GM11168 (cell line): ENCODE measurements around the gene PRRT3.

ENCODE experiments used
- in situ Hi-C: fragments of 300-500 bp; cut with MboI; formaldehyde crosslinking; loops from one replicate; pipeline ENCODE4 v1.12.0; 2022; ENCODE audit warnings: low sequenced_read_pairs; ENCODE audit not compliant: unreplicated experiment

PRRT3 gene

DNA sequence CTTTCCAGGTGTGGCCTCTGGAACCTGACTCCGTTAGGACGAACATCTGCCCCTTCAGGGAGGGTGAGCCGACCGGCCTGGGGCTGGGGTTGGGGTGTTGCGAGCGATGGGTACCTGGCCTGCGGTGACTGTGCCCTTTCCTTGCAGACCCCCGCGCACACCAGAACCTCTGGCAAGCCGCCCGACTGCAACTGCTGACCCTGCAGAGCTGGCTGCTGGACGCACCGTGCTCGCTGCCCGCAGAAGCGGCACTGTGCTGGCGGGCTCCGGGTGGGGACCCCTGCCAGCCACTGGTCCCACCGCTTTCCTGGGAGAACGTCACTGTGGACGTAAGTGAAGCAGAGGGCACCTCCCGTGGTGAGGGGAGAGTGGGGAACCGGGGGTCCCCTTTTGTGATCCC, 24.1 kb downstream of the PRRT3 start:
- in situ Hi-C loops = no loop called here

DNA sequence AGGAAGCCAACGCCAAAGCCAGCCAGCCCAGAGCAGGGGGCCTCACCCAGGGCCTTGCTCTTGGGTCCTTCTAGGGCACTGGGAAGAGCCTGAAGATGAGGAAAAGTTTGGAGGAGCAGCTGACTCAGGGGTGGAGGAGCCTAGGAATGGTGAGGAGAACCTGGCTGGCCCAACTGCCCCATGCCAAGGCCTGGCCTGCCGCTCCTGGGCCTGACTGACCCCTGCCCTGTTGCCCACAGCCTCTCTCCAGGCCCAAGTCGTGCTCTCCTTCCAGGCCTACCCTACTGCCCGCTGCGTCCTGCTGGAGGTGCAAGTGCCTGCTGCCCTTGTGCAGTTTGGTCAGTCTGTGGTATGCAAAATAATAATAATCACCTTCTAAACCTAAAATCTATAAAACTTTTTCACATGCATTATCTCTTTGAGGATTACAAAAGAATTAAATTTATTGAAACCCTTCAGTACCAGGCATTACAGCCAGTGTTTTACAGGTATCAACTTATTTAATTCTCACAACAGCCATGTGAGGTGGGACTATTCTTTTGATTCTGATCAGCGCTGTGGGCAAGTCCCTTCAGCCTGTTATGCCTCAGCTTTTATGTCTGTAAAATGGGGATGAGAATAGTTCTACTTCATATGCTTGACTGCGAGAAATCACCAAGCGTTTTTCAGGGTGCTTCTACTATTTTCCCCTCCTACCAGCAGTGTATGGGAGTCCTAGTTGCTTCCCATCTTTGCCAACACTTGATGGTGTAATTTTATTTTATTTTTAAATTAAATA, 33.8 kb downstream of the PRRT3 start:
- in situ Hi-C loops = no loop called here

DNA sequence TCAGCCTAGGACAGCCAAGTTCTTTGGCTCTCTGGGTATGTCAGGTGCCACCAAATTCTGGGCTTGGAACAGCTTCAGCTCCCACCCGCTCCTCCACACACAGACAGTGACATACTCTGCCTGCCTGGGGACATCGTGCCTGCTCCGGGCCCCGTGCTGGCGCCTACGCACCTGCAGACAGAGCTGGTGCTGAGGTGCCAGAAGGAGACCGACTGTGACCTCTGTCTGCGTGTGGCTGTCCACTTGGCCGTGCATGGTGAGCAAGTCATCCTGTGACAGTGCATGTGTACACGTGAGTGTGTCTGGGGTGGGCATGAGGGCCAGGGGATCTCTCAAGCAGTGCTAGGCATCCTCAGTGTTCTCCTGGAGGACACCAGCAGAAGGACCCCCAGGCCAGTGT, 34.4 kb downstream of the PRRT3 start:
- in situ Hi-C loops = no loop called here

GRCh38 chr3:9916734-9917680, 35.2 kb downstream of the PRRT3 start, which contains the start of gene IL17RC:
Gene IL17RC, plus strand, starts transcription at chr3:9917098. Its CDS starts 218 bp downstream, at chr3:9917316.
- in situ Hi-C loops = no loop called here

- in situ Hi-C loops = no loop called here
Measured at GRCh38 chr3:9916346-9916733, 35.9 kb downstream of the PRRT3 start.

DNA sequence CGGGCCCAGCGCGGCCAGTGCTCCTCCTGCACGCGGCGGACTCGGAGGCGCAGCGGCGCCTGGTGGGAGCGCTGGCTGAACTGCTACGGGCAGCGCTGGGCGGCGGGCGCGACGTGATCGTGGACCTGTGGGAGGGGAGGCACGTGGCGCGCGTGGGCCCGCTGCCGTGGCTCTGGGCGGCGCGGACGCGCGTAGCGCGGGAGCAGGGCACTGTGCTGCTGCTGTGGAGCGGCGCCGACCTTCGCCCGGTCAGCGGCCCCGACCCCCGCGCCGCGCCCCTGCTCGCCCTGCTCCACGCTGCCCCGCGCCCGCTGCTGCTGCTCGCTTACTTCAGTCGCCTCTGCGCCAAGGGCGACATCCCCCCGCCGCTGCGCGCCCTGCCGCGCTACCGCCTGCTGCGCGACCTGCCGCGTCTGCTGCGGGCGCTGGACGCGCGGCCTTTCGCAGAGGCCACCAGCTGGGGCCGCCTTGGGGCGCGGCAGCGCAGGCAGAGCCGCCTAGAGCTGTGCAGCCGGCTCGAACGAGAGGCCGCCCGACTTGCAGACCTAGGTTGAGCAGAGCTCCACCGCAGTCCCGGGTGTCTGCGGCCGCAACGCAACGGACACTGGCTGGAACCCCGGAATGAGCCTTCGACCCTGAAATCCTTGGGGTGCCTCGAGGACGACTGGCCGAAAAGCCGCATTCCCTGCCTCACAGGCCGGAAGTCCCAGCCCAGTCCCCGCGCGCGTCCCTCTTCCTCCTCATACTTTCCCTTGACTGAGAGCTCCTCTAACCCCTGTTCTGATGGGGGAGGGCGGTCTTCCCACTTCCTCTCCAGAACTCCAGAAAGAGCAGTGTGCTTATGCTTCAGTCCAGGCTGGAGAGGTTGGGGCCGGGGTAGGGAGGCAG, 36.7 kb downstream of the PRRT3 start:
- in situ Hi-C loops = no loop called here

GRCh38 chr3:9914559-9915253, 37.5 kb downstream of the PRRT3 start:
- in situ Hi-C loops = no loop called here

DNA sequence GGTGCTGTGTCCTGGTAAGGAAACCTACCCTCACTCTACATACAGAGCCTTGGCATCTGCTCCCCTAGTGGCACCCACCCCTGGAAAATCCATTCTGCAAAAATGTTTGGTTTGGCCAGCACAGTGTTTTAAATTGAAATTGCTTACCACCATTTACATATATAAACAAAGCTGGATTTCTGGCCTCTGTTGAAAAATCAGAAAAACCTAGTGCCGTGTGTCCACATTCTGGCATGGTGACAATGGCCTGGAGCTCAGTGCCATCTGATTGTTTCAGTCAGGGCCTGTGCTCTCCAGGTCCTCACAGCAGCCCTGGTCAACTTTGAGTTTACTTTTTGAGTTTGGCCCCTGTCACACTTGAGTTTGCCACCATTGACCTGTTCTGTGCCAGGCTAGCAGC, 38.2 kb downstream of the PRRT3 start:
- in situ Hi-C loops = no loop called here

- in situ Hi-C loops = no loop called here
Measured at GRCh38 chr3:9913601-9914000, 38.6 kb downstream of the PRRT3 start.

DNA sequence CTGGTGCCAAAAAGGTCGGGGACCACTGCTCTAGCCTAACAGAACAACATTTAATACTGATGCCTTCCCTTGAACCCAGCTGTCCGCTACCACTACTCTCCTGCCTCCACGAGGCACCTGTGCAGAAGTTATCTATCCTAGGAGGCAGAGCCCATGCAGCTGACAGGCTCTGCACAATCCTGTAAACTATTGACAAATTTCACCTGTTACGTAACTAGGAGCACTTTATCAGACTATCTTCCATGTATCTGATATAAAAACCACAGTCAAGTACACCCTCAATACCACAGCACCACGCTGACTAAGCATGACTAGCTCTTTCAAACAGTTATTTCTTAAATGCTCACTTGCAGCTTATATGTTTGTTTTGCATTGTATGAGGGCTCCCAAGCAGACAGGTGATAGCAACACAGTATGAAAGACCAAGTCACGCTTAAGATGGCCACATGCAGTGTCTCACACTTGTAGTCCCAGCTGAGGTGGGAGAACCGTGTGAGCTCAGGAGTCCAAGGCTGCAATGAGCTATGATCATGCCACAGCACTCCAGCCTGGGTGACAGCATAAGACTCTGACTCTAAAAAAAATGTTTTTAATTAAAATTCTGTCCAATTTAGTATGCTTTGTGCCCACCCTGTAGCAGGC, 39.8 kb downstream of the PRRT3 start:
- in situ Hi-C loops = no loop called here

DNA sequence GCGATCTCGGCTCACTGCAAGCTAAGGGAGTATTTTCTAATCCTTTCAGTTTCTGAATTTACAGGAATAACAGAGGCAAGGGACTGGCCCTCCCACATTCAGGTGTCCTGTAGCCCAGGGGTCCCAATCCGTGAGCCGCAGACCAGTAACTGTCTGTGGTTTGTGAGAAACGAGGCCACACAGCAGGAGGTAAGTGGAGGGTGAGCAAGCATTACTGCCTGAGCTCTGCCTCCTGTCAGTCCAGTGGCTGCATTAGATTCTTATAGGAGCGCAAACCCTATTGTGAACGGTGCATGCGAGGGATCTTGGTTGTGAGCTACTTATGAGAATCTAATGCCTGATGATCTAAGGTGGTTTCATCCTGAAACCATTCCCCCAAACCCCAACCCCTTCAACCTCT, 40.3 kb downstream of the PRRT3 start:
- in situ Hi-C loops = no loop called here

DNA sequence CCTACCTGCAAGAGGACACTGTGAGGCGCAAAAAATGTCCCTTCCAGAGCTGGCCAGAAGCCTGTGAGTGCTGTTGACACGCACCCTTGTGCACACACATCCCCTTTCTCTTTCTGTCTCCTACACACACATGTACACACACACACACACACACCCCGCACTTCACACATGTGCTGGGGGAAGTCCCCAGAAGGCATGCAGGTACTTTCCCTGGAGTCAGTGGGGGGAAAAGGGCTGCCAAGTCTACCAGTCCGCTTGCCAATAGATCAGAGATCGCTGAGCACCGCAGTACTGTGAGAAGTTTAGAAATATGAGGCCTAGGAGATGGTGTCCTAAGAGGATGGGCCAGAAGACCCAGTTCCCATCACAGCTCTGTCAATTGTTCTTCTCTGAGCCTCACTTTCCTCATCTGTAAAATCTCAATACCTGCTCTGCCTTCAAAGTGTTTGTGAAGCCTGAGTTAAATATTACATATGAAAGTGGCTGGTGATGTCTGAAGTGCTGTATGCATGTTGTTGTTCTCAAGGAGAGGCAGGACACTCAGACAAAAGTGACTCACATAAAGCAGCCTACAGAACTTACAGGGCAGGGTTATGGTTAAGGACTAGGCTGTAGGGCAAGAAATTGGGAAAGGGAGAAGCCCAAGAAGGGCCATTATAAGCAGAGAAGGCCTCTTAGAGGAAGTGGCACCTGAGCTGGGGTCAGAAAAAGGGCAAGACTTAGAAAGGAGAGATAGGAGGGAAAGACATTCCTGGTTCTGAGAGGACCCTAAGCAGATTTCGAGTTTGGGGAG, 42.8 kb downstream of the PRRT3 start:
- in situ Hi-C loops = no loop called here

DNA sequence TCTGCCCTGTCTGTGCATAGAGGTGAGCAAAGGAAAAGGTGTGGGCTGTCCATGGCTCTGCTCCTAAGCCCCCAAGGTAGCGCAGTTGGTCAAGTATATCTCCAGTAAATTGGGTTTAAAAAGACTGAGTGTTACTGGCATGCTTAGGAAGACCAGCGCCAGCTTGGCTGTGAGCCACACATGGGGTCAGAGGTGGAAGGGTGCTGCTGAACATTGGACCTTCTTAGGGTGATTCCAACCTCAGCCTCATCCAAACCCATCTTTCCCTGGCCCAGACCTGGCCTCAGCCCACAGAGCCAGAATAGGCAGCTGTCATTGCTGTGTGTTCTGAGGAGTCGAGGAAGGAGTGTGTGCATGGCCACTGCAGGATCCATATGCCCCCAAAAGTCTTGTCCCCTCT, 43.9 kb downstream of the PRRT3 start:
- in situ Hi-C loops = no loop called here

DNA sequence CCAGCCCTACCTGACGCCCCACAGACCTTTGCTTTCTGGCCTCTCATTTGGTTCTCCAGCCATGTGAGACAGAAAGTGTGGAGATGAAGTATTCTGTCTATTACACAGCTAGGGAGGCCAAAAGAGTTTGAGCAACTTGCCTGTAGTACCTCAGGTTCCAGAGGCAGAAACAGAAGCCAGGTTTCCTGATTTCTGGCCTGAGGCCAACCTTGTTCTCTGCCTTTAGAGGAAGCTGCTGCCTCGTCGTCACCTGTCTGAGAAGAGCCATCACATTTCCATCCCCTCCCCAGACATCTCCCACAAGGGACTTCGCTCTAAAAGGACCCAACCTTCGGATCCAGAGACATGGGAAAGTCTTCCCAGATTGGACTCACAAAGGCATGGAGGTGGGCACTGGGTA, 45.7 kb downstream of the PRRT3 start:
- in situ Hi-C loops = no loop called here

GRCh38 chr3:9903904-9904303, 48.3 kb downstream of the PRRT3 start:
- in situ Hi-C loops = no loop called here

- in situ Hi-C loops = no loop called here
Measured at GRCh38 chr3:9903238-9903624, 49.0 kb downstream of the PRRT3 start.

- in situ Hi-C loops = no loop called here
Measured at GRCh38 chr3:9902372-9903237, 49.6 kb downstream of the PRRT3 start, which contains the start of gene IL17RE. Gene IL17RE, plus strand, starts transcription at chr3:9902848. Its CDS starts 85 bp downstream, at chr3:9902933.

GRCh38 chr3:9901967-9902366, 50.2 kb downstream of the PRRT3 start:
- in situ Hi-C loops = no loop called here
